ES-I3 (cell line): ENCODE results near the gene TMEM51.

Source experiments
- H3K36me3 ChIP-seq: 2 replicates; pipeline ENCODE4 v1.6.1; 2013; ENCODE audit warnings: mild to moderate bottlenecking, low read length, control low read depth, moderate library complexity; ENCODE audit not compliant: insufficient read depth
- H3K4me1 ChIP-seq: 2 replicates; pipeline ENCODE4 v1.6.1; 2013; ENCODE audit warnings: mild to moderate bottlenecking, control low read depth, low read length; ENCODE audit not compliant: insufficient read depth
- H3K9ac ChIP-seq: 2 replicates; pipeline ENCODE4 v1.6.1; 2013; ENCODE audit warnings: low read depth, mild to moderate bottlenecking, low read length, moderate library complexity
- H3K9me3 ChIP-seq: 2 replicates; pipeline ENCODE4 v1.6.1; 2013; ENCODE audit warnings: mild to moderate bottlenecking, low read length, moderate library complexity; ENCODE audit not compliant: control insufficient read depth, insufficient read depth

The TMEM51 gene

GRCh38 chr1:15197591-15198447 lies 44.3 kb downstream of the TMEM51 start:
- H3K4me1 ChIP-seq = peaks cover 9% of the 10 kb centered on the region
- H3K9ac ChIP-seq = no peak overlapping the region
- no peaks in the 10 kb centered on the region for H3K36me3 ChIP-seq
- H3K9me3 ChIP-seq = no peaks in the 10 kb centered on the region

GRCh38 chr1:15198684-15199083 lies 45.1 kb downstream of the TMEM51 start:
- H3K9me3 ChIP-seq = no peaks in the 10 kb centered on the region
- H3K4me1 ChIP-seq = peaks cover 9% of the 10 kb centered on the region
- no peak overlapping the region for H3K9ac ChIP-seq
- H3K36me3 ChIP-seq = no peaks in the 10 kb centered on the region

- H3K9ac ChIP-seq = no peak overlapping the region
- H3K4me1 ChIP-seq = peaks cover 11% of the 10 kb centered on the region
- H3K9me3 ChIP-seq = no peaks in the 10 kb centered on the region
- H3K36me3 ChIP-seq = no peaks in the 10 kb centered on the region
Observed at GRCh38 chr1:15201221-15201620, 47.7 kb downstream of the TMEM51 start.

- no peak overlapping the region for H3K9ac ChIP-seq
- H3K4me1 ChIP-seq = peaks cover 10% of the 10 kb centered on the region; the same call in 1 of the 2 replicates
- no peaks in the 10 kb centered on the region for H3K9me3 ChIP-seq
- no peaks in the 10 kb centered on the region for H3K36me3 ChIP-seq
Observed at GRCh38 chr1:15201849-15202551, 48.5 kb downstream of the TMEM51 start.

- Histone ChIP-seq H3K9me3 (no peaks in the 10 kb centered on the region), H3K9ac (no peak overlapping the region), H3K36me3 (no peaks in the 10 kb centered on the region), H3K4me1 (peaks cover 18% of the 10 kb centered on the region; the same call in 1 of the 2 replicates)
Observed at GRCh38 chr1:15204931-15205330, 51.4 kb downstream of the TMEM51 start.

GRCh38 chr1:15205586-15206346 lies 52.2 kb downstream of the TMEM51 start:
- H3K9ac ChIP-seq = no peak overlapping the region
- peaks cover 18% of the 10 kb centered on the region; the same call in 1 of the 2 replicates for H3K4me1 ChIP-seq
- H3K36me3 ChIP-seq = no peaks in the 10 kb centered on the region
- no peaks in the 10 kb centered on the region for H3K9me3 ChIP-seq

GRCh38 chr1:15206418-15207030 lies 53.0 kb downstream of the TMEM51 start:
- Histone ChIP-seq H3K9me3 (no peaks in the 10 kb centered on the region), H3K36me3 (no peaks in the 10 kb centered on the region), H3K4me1 (peaks cover 18% of the 10 kb centered on the region; the same call in 1 of the 2 replicates), H3K9ac (peak overlapping the region; percentile 14; the same call in 1 of the 2 replicates)

GRCh38 chr1:15207031-15207828 lies 53.7 kb downstream of the TMEM51 start:
- Histone ChIP-seq H3K4me1 (peaks cover 18% of the 10 kb centered on the region; the same call in 1 of the 2 replicates), H3K9ac (no peak overlapping the region), H3K9me3 (no peaks in the 10 kb centered on the region), H3K36me3 (no peaks in the 10 kb centered on the region)

GRCh38 chr1:15207829-15208429 lies 54.4 kb downstream of the TMEM51 start:
- H3K4me1 ChIP-seq = peaks cover 18% of the 10 kb centered on the region; the same call in 1 of the 2 replicates
- no peak overlapping the region for H3K9ac ChIP-seq
- no peaks in the 10 kb centered on the region for H3K36me3 ChIP-seq
- H3K9me3 ChIP-seq = no peaks in the 10 kb centered on the region

GRCh38 chr1:15210651-15211375 lies 57.3 kb downstream of the TMEM51 start:
- H3K9me3 ChIP-seq = no peaks in the 10 kb centered on the region
- H3K9ac ChIP-seq = no peak overlapping the region
- no peaks in the 10 kb centered on the region for H3K36me3 ChIP-seq
- H3K4me1 ChIP-seq = peaks cover 25% of the 10 kb centered on the region; the same call in 1 of the 2 replicates

- H3K9ac ChIP-seq = no peak overlapping the region
- no peaks in the 10 kb centered on the region for H3K9me3 ChIP-seq
- no peaks in the 10 kb centered on the region for H3K36me3 ChIP-seq
- peaks cover 22% of the 10 kb centered on the region; the same call in 1 of the 2 replicates for H3K4me1 ChIP-seq
Observed at GRCh38 chr1:15211424-15211823, 57.9 kb downstream of the TMEM51 start.

GRCh38 chr1:15212216-15212953 lies 58.8 kb downstream of the TMEM51 start:
- H3K36me3 ChIP-seq = no peaks in the 10 kb centered on the region
- H3K9ac ChIP-seq = no peak overlapping the region
- no peaks in the 10 kb centered on the region for H3K9me3 ChIP-seq
- peaks cover 15% of the 10 kb centered on the region; the same call in 1 of the 2 replicates for H3K4me1 ChIP-seq
